HL-60 (cell line): Measurements from ENCODE around the gene ABAT.

ENCODE experiments used
- POLR2AphosphoS5 ChIP-seq: IDR thresholded peaks from 2 replicates; pipeline ENCODE4 v1.6.1; 2012; ENCODE audit warnings: low read depth
- SPI1 ChIP-seq: IDR thresholded peaks from 2 replicates; pipeline ENCODE4 v1.6.1; 2012; ENCODE audit warnings: low read depth, mild to moderate bottlenecking, borderline replicate concordance
- TF ChIP-seq, protein P1 (sequence below): IDR thresholded peaks from one replicate; pipeline ENCODE4 v1.5.1; 2011; ENCODE audit warnings: low read length, control low read depth, inconsistent platforms; ENCODE audit not compliant: insufficient read depth

DNA sequence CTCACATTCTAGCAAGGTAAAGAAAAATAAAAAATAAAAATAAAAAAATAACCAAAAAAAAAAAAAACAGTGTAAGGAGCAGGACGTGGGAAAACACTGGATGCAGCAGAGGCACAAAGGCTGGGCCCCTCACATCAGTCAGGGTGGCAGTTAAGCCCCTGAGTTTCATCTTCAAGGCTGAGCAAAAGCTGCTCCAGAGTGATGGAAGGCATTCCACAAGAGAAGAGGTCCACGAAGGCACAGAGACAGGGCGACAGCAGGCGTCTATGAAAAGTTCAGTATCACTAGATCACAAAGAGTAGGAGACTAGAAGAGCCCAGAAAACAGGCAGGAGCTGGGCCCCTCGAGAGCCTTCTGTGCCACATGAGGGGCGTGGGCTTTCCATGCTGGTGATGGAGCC, 111.0 kb downstream of the ABAT start:
- TF ChIP-seq, protein P1, sequence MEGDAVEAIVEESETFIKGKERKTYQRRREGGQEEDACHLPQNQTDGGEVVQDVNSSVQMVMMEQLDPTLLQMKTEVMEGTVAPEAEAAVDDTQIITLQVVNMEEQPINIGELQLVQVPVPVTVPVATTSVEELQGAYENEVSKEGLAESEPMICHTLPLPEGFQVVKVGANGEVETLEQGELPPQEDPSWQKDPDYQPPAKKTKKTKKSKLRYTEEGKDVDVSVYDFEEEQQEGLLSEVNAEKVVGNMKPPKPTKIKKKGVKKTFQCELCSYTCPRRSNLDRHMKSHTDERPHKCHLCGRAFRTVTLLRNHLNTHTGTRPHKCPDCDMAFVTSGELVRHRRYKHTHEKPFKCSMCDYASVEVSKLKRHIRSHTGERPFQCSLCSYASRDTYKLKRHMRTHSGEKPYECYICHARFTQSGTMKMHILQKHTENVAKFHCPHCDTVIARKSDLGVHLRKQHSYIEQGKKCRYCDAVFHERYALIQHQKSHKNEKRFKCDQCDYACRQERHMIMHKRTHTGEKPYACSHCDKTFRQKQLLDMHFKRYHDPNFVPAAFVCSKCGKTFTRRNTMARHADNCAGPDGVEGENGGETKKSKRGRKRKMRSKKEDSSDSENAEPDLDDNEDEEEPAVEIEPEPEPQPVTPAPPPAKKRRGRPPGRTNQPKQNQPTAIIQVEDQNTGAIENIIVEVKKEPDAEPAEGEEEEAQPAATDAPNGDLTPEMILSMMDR, result no peak
- TF ChIP-seq SPI1 (no peak), POLR2AphosphoS5 (no peak)
